Camera-type eye (tissue), 1 donor: Measurements from ENCODE around the gene TOPBP1. TPM values are rescaled to one million over a fixed set of nuclear protein-coding genes. Genes with fewer than 3 reads are reported as not detected.

Experiments used
- total RNA-seq: library from RNA; depleted of rRNA; stranded (reverse); fragments of >200 nt; gene quantifications from one replicate; pipeline ENCODE4 v1.2.3, GENCODE V29; 2014

The TOPBP1 gene
- total RNA-seq: 51.4 TPM

DNA sequence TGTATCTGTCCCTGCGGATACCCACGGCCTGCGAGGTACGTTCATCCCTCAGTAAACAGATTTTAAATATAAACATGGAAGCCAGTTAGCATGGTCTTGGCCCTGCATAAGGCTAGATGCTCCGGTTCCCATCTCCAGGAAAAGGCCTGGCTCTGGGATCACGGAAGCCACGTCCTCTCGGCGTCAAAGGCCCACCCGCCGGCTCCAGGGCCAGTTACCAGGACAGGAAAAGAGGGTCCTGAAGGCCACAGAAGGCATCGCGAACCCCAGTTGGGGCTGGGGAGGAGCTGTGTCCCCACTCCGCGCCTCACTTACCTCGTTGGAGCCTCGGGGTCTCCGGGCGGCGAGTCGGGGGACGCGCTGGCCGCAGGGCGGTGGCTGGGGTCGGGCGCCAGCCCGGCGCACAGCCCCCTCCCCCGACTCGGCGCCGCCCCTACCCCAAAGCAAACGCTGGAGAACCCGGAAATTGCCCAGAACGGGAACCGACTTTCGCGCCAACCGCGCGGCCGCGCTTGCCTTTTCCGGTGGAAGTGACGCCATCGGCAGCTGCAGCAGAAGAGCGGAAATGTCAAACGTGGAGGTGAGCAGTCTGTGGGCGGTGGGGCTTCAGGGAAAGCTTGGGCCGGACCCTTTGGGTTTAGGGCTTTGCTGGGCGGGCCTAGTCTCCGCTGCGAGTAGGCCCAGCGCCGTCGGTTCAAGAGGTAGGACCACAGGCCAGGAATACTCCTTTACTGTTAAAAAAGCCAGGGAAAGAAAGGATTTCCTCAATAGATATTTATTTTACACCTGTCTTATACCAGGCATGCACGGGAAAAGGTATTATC is at the start of gene TOPBP1:
TSS of gene TOPBP1 (minus strand) at position 488 of the 824 bp plus-strand sequence. CDS start 814 bp downstream, outside the sequence.

DNA sequence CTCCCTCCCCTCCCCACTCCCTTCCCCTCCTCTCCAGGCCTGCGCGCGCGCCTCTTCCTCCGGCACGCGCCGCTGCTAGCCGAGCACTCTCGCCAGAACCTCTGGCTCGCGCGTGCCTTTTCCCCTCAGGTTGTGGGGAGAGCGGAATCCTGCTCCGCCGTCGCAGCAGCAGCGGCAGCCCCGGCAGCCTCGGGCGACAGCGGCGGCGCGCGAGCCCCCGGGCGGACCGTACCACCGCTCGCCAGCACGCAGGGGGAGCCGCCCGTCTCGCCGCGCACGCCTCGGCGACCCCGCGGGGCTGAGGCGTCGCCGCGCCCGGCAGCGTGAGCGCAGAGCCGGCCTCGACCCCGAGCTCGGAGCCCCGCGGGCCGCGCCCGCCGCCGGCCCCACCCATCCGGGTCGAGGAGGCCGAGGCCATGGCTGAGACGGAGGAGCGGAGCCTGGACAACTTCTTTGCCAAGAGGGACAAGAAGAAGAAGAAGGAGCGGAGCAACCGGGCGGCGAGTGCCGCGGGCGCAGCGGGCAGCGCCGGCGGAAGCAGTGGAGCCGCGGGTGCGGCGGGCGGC is 88.0 kb downstream of the TOPBP1 start, which contains the start of gene CDV3:
TSS of gene CDV3 (plus strand) at position 58 of the 566 bp plus-strand sequence. CDS start at position 417, 359 bp downstream.

Other genes with a start within 250 kb of the TOPBP1 start
- gene CDV3, start 88.3 kb downstream of the TOPBP1 start, total RNA-seq: 145 TPM
- 1,294 TPM for gene TF, start 84.5 kb upstream of the TOPBP1 start, total RNA-seq
- 45.0 TPM for gene SRPRB, start 143.9 kb upstream of the TOPBP1 start, total RNA-seq
- 38.7 TPM for gene RAB6B, start 233.9 kb upstream of the TOPBP1 start, total RNA-seq